Measurements from ENCODE around the gene GPRC5B. TPM values are rescaled to one million over a fixed set of nuclear protein-coding genes. Genes with fewer than 3 reads are reported as not detected.

Gene GPRC5B, protein sequence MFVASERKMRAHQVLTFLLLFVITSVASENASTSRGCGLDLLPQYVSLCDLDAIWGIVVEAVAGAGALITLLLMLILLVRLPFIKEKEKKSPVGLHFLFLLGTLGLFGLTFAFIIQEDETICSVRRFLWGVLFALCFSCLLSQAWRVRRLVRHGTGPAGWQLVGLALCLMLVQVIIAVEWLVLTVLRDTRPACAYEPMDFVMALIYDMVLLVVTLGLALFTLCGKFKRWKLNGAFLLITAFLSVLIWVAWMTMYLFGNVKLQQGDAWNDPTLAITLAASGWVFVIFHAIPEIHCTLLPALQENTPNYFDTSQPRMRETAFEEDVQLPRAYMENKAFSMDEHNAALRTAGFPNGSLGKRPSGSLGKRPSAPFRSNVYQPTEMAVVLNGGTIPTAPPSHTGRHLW
- 10 to 100 TPM; 18.4 to 97.5 (median 43.2) TPM for total RNA-seq

DNA sequence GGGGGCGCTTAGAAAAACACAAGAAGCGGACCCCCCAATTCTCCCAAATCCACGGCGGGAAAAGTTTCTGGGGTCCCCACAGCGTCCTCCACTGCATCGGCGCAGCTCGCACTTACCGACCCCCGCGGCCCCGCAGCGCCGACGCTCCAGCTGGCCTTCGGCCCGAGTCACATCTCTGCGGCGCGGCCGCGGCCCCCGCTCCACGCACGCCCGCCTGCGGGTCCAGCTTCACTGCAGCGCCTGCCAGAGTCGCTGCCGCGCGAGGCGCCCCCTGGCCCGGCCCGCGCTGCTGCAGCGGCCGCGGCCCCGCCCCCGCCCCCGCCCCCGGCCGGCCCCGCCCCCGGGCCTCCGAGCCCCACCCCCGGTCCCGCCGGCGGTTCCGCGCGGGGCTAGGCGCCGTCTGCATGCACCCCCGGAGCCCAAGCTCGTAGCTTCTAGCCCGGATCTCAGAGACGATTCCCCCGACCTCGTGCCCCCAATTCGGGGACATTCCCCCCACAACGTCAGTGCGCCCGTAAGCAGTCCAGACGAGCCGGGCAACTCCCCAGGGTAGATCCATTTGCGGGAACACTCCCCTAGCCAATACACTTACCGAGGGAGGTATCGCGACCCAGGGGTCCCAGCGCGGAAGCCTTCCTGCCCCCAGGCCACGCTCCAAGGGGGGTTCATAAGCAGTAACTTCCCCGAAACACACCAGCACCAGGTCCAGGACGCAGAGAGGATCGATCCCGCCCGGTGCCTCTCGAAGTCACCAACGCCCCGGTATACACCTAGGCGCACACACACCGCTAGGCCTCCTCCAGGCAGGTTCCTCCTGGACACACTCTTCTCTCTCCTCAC lies at the start of gene GPRC5B:
Gene GPRC5B (minus strand): TSS at position 238 of the 840 bp plus-strand sequence. CDS start 12,003 bp downstream, outside the sequence.
- Histone ChIP-seq H3K27ac (peak within 1 kb of the TSS; percentile 7 to 62), H3K4me1 (replicated peaks in 1 of 2) (peaks cover 14 to 15% of the 10 kb centered on the region in 2 donors), H3K4me3 (peak within 1 kb of the TSS; percentile 47 to 87 (median 78))
- peak; percentile 24 to 83 (median 74) for ATAC-seq (replicated peaks in 6 of 8)
- WGBS, 10 experiments: 0 to 46% methylated on average over 10 to 11 of the region's 85 CpGs; no CpG with 5 or more reads in 8 of the 10 experiments
- in situ Hi-C loops (cut with MboI; ENCODE audit: low pct_unique_long_range_greater_than_20kb in 2 of 9, low sequenced_read_pairs in 9 of 9, unreplicated experiment in 9 of 9): loop anchor here (10.0 to 25.0 kb wide), 5 partner anchors 170 to 298 kb away; partner anchors contain the start of genes IQCK (in 6 of the 9) and KNOP1 (in 6 of the 9)

DNA sequence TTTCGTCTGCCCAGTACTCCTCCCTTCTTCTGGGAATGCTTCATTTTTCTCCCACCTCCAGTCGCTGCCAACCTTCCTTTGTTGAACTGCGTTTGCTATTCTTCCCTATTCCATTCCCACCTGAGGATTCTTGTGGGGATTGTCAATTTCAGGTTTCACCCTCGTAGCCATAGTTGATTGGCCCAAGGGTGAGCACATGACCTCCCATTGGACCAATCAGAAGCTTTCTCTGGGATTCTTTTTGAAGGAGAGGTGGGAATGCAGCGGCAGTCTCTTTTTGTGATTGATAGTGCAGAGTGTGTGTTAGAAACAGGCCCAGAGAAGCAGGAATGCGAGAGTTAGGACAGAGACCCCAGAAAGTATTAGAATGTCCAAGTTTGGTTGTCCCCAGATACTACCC lies 49.1 kb upstream of the GPRC5B start:
- Histone ChIP-seq H3K4me1 (replicated peaks in 1 of 2) (peaks cover 0 to 5% of the 10 kb centered on the region in 2 donors), H3K27ac (no peak overlapping the region), H3K4me3 (no peak overlapping the region)
- no peak for ATAC-seq (replicated peaks in 6 of 8)
- in situ Hi-C loops (cut with MboI; ENCODE audit: low pct_unique_long_range_greater_than_20kb in 2 of 9, low sequenced_read_pairs in 9 of 9, unreplicated experiment in 9 of 9): no loop called here
- 6 to 100% (median 84%) methylated on average over 1 to 6 of the region's 6 CpGs for WGBS, 10 experiments

DNA sequence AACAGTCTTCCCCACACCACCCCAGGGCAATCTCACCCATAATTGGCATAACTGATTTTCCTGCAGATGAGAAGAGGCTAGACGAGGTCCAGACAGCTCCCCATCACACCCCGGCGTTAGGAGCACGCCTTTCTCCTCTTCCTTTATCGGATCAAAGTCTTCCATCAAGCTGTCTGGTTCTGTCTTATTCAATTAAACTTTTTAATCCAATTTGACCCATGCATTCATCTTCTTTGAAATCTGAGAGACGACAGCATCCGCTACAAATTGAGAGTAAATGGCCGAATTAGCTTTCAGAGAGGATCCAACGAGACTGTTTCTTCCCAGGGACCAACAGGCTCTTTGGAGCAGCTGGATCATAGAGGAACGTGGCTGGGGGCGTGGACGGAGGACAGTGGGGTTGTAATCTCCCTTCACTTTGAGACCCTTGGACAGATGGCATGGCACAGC lies 44.4 kb upstream of the GPRC5B start:
- Histone ChIP-seq H3K4me1 (replicated peaks in 1 of 2) (no peaks in the 10 kb centered on the region), H3K4me3 (no peak overlapping the region), H3K27ac (no peak overlapping the region)
- peak in 2 of 8 experiments; percentile 14 to 71 for ATAC-seq (replicated peaks in 6 of 8)
- in situ Hi-C loops (cut with MboI; ENCODE audit: low pct_unique_long_range_greater_than_20kb in 2 of 9, low sequenced_read_pairs in 9 of 9, unreplicated experiment in 9 of 9): no loop called here
- 29 to 90% (median 71%) methylated on average over 2 to 12 of the region's 12 CpGs; no CpG with 5 or more reads in 3 of the 10 experiments for WGBS, 10 experiments

DNA sequence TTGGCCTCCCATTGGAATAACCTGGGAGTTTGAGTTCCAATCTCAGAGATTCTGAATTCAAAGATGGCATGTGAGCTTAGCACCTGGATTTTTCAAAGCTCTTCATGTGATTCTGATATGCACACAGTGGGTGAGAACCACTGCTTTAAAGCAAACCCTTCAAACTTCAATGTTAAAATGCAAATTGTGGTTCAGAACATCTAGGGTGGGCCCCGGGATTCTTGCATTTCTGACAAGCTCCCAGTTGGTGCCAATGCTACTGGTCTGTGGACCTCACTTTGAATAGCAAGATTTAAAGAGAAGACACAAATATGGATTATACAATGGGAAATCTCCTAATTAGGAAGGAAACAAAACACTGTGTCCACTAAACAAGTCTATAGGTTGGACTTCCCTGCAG lies 43.8 kb upstream of the GPRC5B start:
- no peaks in the 10 kb centered on the region for H3K4me1 ChIP-seq (replicated peaks in 1 of 2)
- ATAC-seq (replicated peaks in 6 of 8): peak in 3 of 8 experiments; percentile 68 to 89 (median 77)
- no peak overlapping the region for H3K27ac ChIP-seq
- 0 to 38% (median 33%) methylated on average over 1 of the region's 1 CpG; no CpG with 5 or more reads in 7 of the 10 experiments for WGBS, 10 experiments
- no peak overlapping the region for H3K4me3 ChIP-seq
- in situ Hi-C loops (cut with MboI; ENCODE audit: low pct_unique_long_range_greater_than_20kb in 2 of 9, low sequenced_read_pairs in 9 of 9, unreplicated experiment in 9 of 9): no loop called here

DNA sequence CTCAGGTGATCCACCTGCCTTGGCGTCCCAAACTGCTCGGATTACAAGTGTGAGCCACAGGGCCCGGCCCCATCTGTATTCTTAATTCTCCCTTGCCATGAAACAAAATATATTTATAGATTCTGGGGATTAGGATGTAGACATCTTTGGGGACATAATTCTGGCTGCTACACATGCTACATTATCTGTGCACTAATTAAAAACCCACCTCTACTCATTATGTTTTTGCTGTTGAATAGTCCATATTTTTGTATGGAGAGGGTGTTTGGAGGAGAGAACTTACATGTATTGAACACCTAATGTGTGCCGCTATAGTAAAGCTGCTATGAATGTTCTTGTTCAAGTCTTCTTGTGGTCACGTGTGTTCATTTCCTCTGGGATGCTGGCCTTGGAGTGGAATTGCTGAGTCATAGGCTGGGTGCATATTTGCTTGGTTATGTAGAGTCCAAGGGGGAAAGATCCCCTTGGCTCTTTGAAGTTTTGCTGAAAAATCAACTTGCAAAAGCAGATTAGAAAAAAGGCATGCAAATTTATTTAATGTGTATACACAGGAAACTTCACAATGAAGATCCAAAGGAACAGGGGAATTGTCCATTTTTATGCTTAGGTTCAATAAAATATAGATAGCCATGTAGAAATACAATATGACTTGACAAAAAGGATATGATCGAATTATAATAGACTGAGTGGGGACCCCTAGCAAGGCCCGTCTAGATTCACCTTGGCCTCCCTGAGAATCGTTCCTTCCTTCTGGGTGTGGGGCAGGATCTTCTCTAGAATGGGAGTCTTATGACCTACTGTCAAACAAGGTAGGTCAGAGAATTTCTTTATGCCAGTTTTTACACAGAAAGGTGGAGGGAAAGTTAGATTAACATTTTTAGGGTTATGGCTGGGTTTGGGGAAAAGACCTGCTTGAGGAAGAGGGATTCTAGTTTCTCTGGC lies 42.1 kb upstream of the GPRC5B start:
- WGBS, 10 experiments: 0 to 88% (median 64%) methylated on average over 1 to 7 of the region's 8 CpGs; no CpG with 5 or more reads in 2 of the 10 experiments
- H3K27ac ChIP-seq: no peak overlapping the region
- H3K4me1 ChIP-seq (replicated peaks in 1 of 2): no peaks in the 10 kb centered on the region
- peak in 3 of 8 experiments; percentile 61 to 64 (median 64) for ATAC-seq (replicated peaks in 6 of 8)
- in situ Hi-C loops (cut with MboI; ENCODE audit: low pct_unique_long_range_greater_than_20kb in 2 of 9, low sequenced_read_pairs in 9 of 9, unreplicated experiment in 9 of 9): no loop called here
- no peak overlapping the region for H3K4me3 ChIP-seq

DNA sequence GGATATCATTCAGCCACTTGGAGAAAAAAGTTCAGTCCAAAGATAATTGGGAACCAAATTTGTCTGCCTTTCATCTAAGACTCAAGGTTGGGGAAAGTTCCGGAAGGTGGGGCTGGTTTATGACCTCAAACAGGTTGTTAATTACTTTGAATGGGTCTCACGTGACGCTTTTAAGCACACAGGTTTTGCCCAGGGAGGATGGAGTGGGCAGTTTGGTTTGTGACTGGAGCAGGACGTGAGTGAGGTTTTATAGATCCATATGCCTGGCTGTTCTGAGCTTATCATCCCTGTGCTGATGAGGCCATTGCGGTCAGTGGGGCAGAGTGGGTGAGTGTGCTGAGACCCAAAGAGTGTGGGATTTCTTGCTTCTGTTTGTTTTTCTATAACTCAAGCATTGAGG lies 38.7 kb upstream of the GPRC5B start:
- Histone ChIP-seq H3K4me1 (replicated peaks in 1 of 2) (no peaks in the 10 kb centered on the region), H3K27ac (no peak overlapping the region), H3K4me3 (no peak overlapping the region)
- no peak for ATAC-seq (replicated peaks in 6 of 8)
- in situ Hi-C loops (cut with MboI; ENCODE audit: low pct_unique_long_range_greater_than_20kb in 2 of 9, low sequenced_read_pairs in 9 of 9, unreplicated experiment in 9 of 9): loop anchor here in 4 of 9 experiments (25.0 kb wide), 3 partner anchors 364 to 789 kb away; no protein-coding TSS in a partner anchor
- 31 to 100% (median 80%) methylated on average over 1 to 4 of the region's 5 CpGs; no CpG with 5 or more reads in 5 of the 10 experiments for WGBS, 10 experiments

DNA sequence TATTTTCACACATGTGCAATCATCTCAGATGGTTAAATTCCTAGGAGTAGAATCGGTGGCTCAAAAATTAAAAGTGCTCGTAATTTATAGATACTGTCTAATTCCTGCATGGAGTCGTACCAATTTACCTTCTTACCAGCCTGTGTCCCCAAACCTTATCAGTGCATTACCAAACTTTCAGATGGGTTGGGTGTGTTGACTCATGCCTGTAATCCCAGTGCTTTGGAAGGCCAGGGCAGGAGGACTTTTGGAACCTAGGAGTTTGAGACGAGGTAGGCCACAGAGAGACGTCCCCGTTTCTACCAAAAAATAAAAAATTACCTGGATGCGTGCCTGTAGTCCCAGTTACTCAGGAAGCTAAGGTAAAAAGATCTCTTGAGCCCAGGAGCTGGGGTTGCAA lies 34.5 kb upstream of the GPRC5B start:
- no peak for ATAC-seq (replicated peaks in 6 of 8)
- WGBS, 10 experiments: 62 to 100% (median 90%) methylated on average over 1 to 7 of the region's 7 CpGs
- no peak overlapping the region for H3K4me3 ChIP-seq
- no peak overlapping the region for H3K27ac ChIP-seq
- in situ Hi-C loops (cut with MboI; ENCODE audit: low pct_unique_long_range_greater_than_20kb in 2 of 9, low sequenced_read_pairs in 9 of 9, unreplicated experiment in 9 of 9): loop anchor here in 5 of 9 experiments (10.0 to 25.0 kb wide), 4 partner anchors 368 to 793 kb away; no protein-coding TSS in a partner anchor
- no peaks in the 10 kb centered on the region for H3K4me1 ChIP-seq (replicated peaks in 1 of 2)

DNA sequence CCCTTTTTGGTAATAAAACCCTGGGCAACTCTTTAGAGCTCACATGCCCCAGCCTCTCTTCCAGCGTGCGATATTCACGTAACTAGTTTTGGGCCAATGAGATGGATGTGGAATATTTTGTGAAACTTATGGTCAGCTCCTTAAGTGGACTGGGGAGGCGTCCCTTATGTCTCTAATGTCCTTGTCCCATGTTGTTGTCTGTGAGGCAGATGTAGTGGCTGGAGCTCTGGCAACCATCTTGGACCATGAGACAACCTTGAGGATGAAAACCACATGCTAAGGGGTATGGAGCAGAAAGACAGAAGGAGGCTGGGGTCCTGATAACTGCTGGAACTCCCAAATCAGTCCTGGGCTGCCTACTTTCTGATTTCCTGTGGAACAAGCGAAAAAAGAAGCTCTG lies 31.4 kb upstream of the GPRC5B start:
- Histone ChIP-seq H3K4me1 (replicated peaks in 1 of 2) (no peaks in the 10 kb centered on the region), H3K27ac (no peak overlapping the region), H3K4me3 (no peak overlapping the region)
- in situ Hi-C loops (cut with MboI; ENCODE audit: low pct_unique_long_range_greater_than_20kb in 2 of 9, low sequenced_read_pairs in 9 of 9, unreplicated experiment in 9 of 9): loop anchor here in 5 of 9 experiments (10.0 to 25.0 kb wide), 4 partner anchors 371 to 796 kb away; no protein-coding TSS in a partner anchor
- 50 to 93% (median 82%) methylated on average over 1 to 5 of the region's 5 CpGs; no CpG with 5 or more reads in 1 of the 10 experiments for WGBS, 10 experiments
- no peak for ATAC-seq (replicated peaks in 6 of 8)

DNA sequence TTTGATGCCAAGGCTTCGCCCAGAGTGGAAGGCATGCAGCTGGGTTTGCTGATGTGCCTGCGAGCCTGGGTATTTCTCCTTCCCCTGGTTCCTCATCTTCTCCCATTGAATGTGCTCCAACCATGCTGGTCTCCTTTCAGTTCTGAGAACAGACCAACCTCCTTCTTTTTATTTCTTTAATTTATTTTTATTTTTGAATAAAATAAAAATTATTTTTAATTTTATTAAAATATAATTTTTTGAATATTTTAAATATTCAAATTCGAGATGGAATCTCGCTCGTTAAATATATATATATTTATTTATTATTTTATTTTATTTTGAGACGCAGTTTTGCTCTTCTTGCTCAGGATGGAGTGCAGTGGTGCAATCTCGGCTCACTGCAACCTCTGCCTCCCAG lies 30.2 kb upstream of the GPRC5B start:
- no peak for ATAC-seq (replicated peaks in 6 of 8)
- H3K27ac ChIP-seq: no peak overlapping the region
- no peaks in the 10 kb centered on the region for H3K4me1 ChIP-seq (replicated peaks in 1 of 2)
- H3K4me3 ChIP-seq: no peak overlapping the region
- in situ Hi-C loops (cut with MboI; ENCODE audit: low pct_unique_long_range_greater_than_20kb in 2 of 9, low sequenced_read_pairs in 9 of 9, unreplicated experiment in 9 of 9): loop anchor here in 5 of 9 experiments (10.0 to 25.0 kb wide), 4 partner anchors 372 to 797 kb away; no protein-coding TSS in a partner anchor
- 47 to 100% (median 94%) methylated on average over 1 to 7 of the region's 7 CpGs; no CpG with 5 or more reads in 1 of the 10 experiments for WGBS, 10 experiments

DNA sequence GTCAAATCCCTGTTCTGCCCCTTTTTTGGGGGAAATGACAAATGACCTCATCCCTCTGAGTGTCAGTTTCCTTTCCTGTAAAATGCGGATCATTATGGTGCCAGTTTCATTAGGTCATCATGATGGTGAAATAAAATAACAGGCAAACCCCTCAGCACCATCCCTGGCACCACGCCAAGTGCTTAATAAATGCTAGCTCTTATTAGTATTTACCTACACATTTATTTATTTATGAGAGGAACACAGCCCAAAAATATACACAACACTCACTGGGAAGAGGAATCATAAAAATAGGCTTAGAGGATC lies 28.6 kb upstream of the GPRC5B start:
- in situ Hi-C loops (cut with MboI; ENCODE audit: low pct_unique_long_range_greater_than_20kb in 2 of 9, low sequenced_read_pairs in 9 of 9, unreplicated experiment in 9 of 9): loop anchor here in 5 of 9 experiments (10.0 to 25.0 kb wide), 4 partner anchors 374 to 799 kb away; no protein-coding TSS in a partner anchor
- H3K27ac ChIP-seq: no peak overlapping the region
- peak in 2 of 8 experiments; percentile 7 to 30 for ATAC-seq (replicated peaks in 6 of 8)
- no peaks in the 10 kb centered on the region for H3K4me1 ChIP-seq (replicated peaks in 1 of 2)
- no peak overlapping the region for H3K4me3 ChIP-seq
- WGBS, 10 experiments: 0 to 100% (median 78%) methylated on average over 1 to 2 of the region's 2 CpGs; no CpG with 5 or more reads in 2 of the 10 experiments

DNA sequence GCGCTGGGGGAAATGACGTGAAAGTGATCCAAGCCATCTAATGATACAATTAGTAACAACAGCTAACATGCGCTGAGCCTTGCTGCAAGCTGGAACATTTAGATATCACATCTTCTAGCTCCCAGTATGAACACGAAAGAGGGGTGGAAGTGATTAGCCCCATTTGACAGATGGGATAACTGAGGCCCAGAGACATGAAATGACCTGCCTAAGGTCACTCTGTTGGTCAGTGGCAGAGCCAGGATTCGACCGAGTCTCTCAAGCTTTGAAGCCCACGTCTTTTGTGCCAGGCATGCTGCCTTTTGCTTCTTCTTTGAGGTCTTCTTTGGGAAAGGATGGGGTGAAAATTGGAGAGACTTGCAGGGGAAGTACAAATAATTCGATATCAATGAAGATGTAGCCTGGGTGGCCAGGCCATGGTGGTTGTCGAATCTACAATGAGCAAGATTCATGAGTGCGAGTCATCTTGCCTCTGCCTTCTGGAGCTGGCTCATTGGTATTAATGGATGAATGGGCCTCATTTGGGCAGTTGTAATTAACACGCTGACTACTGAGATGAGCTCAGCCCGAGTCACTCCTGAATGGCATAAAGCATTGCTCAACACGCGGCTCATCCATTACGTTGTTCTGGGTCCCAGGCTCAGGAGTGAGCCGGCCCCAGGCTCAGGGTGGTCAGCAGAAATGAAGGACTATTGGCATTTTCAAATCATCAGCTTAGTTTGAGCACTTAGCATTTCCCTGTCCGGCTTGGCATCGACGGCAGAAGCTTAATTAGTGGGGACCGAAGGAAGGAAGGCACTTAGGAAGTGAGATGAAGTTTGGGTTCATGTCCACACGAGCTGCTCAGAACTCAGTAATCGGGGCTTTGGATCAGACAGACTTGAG lies 28.0 kb upstream of the GPRC5B start:
- no peak overlapping the region for H3K4me3 ChIP-seq
- WGBS, 10 experiments: 20 to 100% (median 71%) methylated on average over 2 to 15 of the region's 22 CpGs
- no peak overlapping the region for H3K27ac ChIP-seq
- ATAC-seq (replicated peaks in 6 of 8): peak in 6 of 8 experiments; percentile 41 to 99 (median 94)
- in situ Hi-C loops (cut with MboI; ENCODE audit: low pct_unique_long_range_greater_than_20kb in 2 of 9, low sequenced_read_pairs in 9 of 9, unreplicated experiment in 9 of 9): loop anchor here in 5 of 9 experiments (10.0 to 25.0 kb wide), 4 partner anchors 375 to 800 kb away; no protein-coding TSS in a partner anchor
- no peaks in the 10 kb centered on the region for H3K4me1 ChIP-seq (replicated peaks in 1 of 2)
